Right lobe of liver (tissue), 4 donors: Measurements from ENCODE around the gene HORMAD2.

ENCODE experiments used
- POLR2A ChIP-seq: fragments of 450-650 bp; IDR thresholded peaks from one replicate; pipeline ENCODE4 v1.6.1; 2017; ENCODE audit warnings: antibody characterized with exemption, mild to moderate bottlenecking
- TF ChIP-seq, protein P1 (sequence below), 4 donors: fragments of 200-600 bp in 3 of 4; fragments of 450-650 bp in 1 of 4; IDR thresholded peaks; one replicate each; pipeline versions ENCODE4 v1.5.1 to v1.8.0; 2016 to 2022; ENCODE audit warnings: antibody characterized with exemption in 4 of 4, mild to moderate bottlenecking in 2 of 4
- donor health status: DM: no; HTN: no; CAD: no.
- donor health status: DM: no; HTN: no; CAD: no.
- donor health status: DM: no; HTN: yes; CAD: no.

DNA sequence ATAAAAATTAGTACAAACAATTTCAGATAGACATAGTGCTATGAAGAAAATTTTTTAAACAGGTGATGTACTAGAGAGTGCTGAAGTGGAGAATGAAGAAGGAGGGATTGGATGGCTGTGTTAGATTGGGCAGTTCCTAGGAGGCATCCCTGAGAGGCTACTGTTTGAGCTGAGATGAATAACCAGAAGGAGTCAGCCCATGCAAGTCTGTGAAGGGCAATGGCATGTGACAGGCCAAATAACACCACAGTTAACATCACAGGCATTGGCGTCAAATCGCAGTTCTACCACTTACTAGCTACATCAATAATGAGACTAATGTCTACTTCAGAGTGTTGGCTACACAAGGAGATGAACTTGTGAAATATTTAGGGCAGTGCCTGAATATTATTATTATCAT, 35.4 kb downstream of the HORMAD2 start:
- no peak for TF ChIP-seq POLR2A
- TF ChIP-seq, protein P1, sequence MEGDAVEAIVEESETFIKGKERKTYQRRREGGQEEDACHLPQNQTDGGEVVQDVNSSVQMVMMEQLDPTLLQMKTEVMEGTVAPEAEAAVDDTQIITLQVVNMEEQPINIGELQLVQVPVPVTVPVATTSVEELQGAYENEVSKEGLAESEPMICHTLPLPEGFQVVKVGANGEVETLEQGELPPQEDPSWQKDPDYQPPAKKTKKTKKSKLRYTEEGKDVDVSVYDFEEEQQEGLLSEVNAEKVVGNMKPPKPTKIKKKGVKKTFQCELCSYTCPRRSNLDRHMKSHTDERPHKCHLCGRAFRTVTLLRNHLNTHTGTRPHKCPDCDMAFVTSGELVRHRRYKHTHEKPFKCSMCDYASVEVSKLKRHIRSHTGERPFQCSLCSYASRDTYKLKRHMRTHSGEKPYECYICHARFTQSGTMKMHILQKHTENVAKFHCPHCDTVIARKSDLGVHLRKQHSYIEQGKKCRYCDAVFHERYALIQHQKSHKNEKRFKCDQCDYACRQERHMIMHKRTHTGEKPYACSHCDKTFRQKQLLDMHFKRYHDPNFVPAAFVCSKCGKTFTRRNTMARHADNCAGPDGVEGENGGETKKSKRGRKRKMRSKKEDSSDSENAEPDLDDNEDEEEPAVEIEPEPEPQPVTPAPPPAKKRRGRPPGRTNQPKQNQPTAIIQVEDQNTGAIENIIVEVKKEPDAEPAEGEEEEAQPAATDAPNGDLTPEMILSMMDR (IDR thresholded peaks at IDR 0.05) = no peak
